Activated naive CD4-positive, alpha-beta T cell treated with anti-CD3 and anti-CD28 coated beads, Interleukin-2, amount 50 U/mL, for 24 hours (primary cell): ENCODE data around the gene GAB2.
"Not testable (repeated sequence)": the region's sequence is repeated elsewhere in the genome, so short reads cannot be mapped to it uniquely, and the experiment has no call there.

Experiments used
- H3K27ac Mint-ChIP-seq: one replicate; pipeline ENCODE4 v1.8.0; 2021; ENCODE audit warnings: mild to moderate bottlenecking, mixed read lengths
- H3K27me3 Mint-ChIP-seq: one replicate; pipeline ENCODE4 v1.8.0; 2021; ENCODE audit warnings: mixed read lengths
- H3K36me3 Mint-ChIP-seq: one replicate; pipeline ENCODE4 v1.8.0; 2021; ENCODE audit warnings: mixed read lengths
- H3K4me1 Mint-ChIP-seq: one replicate; pipeline ENCODE4 v1.8.0; 2021; ENCODE audit warnings: mixed read lengths
- H3K4me3 Mint-ChIP-seq: one replicate; pipeline ENCODE4 v1.8.0; 2021; ENCODE audit warnings: mild to moderate bottlenecking, mixed read lengths
- H3K9me3 Mint-ChIP-seq: one replicate; pipeline ENCODE4 v1.8.0; 2021; ENCODE audit warnings: mixed read lengths

The GAB2 gene

DNA sequence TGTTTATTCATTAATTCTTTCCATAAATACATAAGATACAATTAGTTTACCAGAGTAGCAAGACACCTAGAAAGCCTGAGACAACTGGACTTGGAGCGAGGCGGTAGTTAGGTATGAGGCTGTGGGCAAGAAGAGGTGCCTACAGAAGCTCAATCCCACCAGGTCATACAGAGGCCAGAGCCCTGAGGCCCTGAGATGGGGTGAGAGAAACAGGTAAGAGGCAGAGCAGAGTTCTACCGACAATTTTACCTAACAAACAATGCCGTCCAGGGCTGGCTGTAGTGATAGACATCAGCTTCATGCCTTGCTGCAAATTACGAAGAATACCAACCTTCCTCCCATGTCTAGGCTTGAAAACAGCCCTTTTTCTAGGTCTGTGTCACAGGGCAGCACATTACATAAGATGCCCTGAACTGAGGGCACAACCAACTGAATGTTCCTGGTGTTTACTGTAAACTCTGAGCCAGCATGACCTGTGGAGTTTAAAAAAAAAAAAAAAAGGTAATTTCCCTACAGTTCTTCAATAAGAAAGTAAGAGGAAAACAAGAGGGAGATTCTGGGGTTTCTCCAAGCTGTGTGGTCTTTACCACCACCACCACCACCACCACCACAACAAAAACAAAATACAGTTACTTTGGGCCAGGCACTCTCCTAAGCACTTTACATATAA, 105.8 kb downstream of the GAB2 start:
- Mint-ChIP-seq H3K9me3 (no peaks in the 10 kb centered on the region), H3K27me3 (no peaks in the 10 kb centered on the region), H3K36me3 (no peaks in the 10 kb centered on the region), H3K27ac (no peak overlapping the region), H3K4me1 (no peaks in the 10 kb centered on the region), H3K4me3 (no peak overlapping the region)

DNA sequence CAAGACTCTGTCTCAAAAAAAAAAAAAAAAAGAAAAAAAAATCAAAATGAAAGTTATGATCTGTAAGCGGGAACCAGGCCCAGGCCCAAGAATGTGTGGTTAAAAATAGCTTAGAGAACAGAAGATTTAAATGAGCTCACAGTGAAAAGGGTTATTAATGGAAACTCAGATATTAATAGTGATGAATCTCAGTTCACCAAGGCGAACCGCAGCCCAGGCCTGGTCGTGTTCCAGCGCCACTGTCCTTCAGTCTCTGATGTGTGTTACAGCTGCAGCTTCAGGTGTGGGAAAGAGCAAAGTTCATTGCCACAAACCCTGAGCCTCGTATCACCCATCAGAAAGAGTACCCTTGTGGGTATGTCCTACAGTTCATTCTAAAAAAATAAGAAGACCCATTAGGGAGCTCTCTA, 107.1 kb downstream of the GAB2 start:
- Mint-ChIP-seq H3K9me3 (no peaks in the 10 kb centered on the region), H3K27me3 (no peaks in the 10 kb centered on the region), H3K4me1 (no peaks in the 10 kb centered on the region), H3K36me3 (no peaks in the 10 kb centered on the region), H3K27ac (no peak overlapping the region), H3K4me3 (no peak overlapping the region)

DNA sequence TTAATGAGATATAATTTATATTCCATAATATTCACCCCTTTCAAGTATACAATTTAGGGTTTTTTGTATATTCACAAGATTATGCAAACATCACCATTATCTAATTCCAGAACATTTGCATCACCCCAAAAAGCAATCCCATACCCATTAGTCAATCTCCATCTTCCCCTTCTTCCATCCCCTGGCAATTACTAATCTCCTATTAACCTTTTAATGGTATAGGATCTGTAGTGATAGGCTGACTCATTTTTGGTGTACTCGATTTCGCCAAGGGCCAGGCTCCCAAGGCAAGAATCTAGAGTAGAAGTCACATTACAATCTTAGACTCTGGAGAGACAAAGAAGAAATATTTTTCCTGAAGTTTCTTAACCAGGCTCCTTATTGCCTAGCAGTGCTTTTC, 113.4 kb downstream of the GAB2 start:
- Mint-ChIP-seq H3K36me3 (no peaks in the 10 kb centered on the region), H3K4me3 (no peak overlapping the region), H3K9me3 (no peaks in the 10 kb centered on the region), H3K27me3 (no peaks in the 10 kb centered on the region), H3K27ac (no peak overlapping the region), H3K4me1 (no peaks in the 10 kb centered on the region)

DNA sequence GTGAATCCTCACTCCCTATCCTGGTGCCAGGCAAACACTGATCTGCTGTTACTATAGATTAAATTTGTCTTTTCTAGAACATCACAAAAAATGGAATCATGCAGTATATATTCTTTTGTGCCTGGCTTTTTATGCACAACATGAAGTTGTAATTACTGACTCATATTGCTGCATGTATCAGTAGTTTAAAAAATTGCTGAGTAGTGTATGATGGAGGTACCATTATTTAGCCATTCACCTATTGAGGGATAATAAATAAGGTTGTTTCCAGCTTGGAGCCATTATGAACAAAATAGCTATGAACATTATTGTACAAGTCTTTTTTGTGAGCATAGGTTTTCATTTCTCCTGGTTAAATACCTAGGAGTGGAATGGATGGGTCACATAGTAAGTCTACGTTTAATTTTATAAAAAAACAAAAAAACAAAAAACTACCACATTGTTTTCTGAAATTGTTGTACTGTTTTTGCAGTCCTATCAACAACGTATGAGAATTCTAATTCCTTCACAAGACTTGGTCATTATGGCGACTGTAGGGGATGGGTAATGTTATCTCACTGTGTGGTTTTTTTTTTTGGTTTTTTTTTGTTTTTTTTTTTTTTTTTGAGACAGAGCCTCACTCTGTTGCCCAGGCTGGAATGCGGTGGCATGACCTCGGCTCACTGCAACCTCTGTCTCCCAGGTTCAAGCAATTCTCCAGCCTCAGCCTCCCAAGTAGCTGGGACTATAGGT, 117.3 kb downstream of the GAB2 start:
- no peaks in the 10 kb centered on the region for H3K36me3 Mint-ChIP-seq
- H3K27ac Mint-ChIP-seq: no peak overlapping the region
- no peaks in the 10 kb centered on the region for H3K4me1 Mint-ChIP-seq
- H3K27me3 Mint-ChIP-seq: no peaks in the 10 kb centered on the region
- H3K4me3 Mint-ChIP-seq: no peak overlapping the region
- no peaks in the 10 kb centered on the region for H3K9me3 Mint-ChIP-seq

DNA sequence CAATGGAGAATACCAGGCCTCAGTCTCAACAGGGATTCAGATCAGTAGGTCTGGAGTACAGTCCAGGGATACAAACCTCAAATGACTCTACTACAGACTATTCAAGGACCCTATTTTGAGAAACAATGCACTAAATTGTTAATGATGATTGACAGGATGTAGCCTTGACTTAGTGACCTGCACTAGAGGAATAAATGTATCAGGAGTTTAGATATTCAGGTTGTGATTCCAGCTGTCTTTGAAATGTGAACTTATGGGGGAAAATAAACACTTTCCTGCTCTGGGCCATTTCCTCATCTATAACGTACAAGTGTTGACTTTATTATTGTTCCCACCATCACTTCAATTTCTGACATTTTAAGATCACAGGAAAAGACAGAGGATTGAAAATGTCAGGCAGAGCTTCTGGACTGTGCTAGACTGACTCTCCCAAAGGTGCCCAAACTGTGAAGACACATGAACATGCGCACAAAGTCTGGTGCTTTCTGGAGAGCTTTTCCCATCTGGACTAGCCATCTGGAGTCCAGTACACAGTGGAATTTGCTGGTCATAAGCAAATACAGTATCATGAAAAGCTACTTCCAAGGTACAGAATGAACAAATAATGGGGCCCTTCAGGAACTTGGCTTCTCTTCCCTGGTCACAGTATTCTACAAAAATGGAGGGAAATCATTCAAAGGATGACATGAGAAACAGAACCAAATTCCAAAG, 118.5 kb downstream of the GAB2 start:
- Mint-ChIP-seq H3K4me3 (no peak overlapping the region), H3K36me3 (no peaks in the 10 kb centered on the region), H3K9me3 (no peaks in the 10 kb centered on the region), H3K27me3 (no peaks in the 10 kb centered on the region), H3K4me1 (no peaks in the 10 kb centered on the region), H3K27ac (no peak overlapping the region)

DNA sequence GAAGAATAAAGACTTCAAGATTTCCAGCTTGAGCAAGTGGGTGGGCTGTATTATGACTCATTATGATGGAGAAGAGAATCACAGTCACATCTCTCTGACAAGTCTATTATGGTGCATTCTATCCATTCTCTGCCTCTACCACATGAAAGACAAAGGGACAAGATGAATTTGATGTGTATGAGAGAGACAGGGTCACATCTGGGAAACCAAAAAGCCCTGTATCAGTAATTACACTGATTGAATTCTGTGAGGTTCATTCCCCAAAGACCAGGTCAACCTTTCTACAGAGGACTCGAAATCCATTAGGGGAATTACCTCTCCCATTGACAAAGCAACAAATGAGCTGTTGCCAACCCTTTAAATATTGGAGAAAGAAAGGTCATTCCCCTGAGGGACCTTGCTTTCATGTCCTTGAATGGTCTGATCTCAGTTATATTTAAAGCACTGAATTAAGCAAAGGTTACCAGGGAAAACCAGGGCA, 119.3 kb downstream of the GAB2 start:
- Mint-ChIP-seq H3K4me1 (no peaks in the 10 kb centered on the region), H3K27me3 (no peaks in the 10 kb centered on the region), H3K36me3 (peaks cover 2% of the 10 kb centered on the region), H3K27ac (no peak overlapping the region), H3K9me3 (no peaks in the 10 kb centered on the region), H3K4me3 (no peak overlapping the region)

DNA sequence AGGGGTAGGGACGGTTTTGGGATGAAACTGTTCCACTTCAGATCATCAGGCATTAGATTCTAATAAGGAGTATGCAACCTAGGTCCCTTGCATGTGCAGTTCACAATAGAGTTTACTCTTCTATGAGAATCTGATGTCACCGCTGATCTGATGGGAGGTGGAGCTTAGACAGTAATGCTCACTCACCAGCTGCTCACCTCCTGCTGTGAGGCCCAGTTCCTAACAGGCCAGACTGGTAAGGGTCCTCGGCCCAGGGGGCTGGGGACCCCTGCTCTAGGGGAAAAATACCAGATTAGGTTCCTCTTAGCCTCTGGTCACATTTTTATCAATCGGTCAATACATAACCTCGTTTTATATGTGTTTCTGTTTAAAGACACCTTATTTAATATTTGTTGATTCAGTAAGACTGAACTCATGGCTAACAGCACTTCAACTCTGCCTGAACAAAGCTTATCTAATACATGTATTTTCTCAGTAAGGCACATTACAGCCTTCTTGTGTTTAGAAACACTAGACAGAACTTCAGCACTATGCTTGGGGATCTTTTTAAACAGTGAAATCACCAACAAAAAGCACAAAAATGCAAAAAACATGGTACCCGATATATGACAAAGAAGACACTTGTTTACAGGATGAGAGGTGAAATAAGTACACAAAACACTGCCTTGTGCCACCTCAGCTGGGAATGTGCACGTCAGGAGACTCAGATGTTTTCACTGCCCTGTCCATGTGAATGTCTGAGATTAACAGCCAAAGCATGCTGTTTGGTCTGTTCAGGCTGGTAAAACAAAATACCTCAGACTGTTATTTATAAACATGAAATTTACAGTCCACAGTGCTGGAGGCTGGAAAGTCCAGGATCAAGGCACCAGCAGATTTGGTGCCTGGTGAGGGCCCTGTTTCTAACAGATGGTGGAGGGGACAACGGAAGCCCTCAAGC, 121.4 kb downstream of the GAB2 start:
- Mint-ChIP-seq H3K9me3 (no peaks in the 10 kb centered on the region), H3K4me1 (peaks cover 15% of the 10 kb centered on the region), H3K27me3 (no peaks in the 10 kb centered on the region), H3K36me3 (peaks cover 2% of the 10 kb centered on the region), H3K4me3 (no peak overlapping the region), H3K27ac (no peak overlapping the region)

DNA sequence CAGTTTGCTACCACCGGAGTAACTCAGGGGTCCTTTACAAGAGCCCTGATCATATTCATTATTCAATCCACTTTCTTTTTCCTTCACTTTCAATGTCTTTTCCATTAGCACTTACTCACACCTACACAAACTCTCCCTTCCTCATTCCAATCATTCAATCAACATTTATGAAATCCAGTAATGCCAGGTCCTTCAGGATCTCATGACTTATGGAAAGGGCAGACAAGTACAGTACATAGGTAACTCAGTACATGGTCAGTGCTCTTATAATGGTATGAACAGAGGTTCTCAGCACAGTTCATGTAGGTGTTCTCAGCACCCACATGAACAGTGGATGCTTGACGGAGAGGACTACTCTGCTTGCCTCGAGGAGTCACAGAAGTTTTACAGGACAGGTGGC, 122.3 kb downstream of the GAB2 start:
- Mint-ChIP-seq H3K4me1 (peaks cover 22% of the 10 kb centered on the region), H3K27me3 (no peaks in the 10 kb centered on the region), H3K27ac (no peak overlapping the region), H3K36me3 (peaks cover 2% of the 10 kb centered on the region), H3K4me3 (no peak overlapping the region), H3K9me3 (no peaks in the 10 kb centered on the region)

DNA sequence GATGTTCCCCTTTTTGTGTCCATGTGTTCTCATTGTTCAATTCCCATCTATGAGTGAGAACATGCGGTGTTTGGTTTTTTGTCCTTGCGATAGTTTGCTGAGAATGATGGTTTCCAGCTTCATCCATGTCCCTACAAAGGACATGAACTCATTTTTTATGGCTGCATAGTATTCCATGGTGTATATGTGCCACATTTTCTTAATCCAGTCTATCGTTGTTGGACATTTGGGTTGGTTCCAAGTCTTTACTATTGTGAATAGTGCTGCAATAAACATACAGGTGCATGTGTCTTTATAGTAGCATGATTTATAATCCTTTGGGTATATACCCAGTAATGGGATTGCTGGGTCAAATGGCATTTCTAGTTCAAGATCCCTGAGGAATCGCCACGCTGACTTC, 123.5 kb downstream of the GAB2 start:
- peaks cover 33% of the 10 kb centered on the region for H3K4me1 Mint-ChIP-seq
- H3K36me3 Mint-ChIP-seq, H3K4me3 Mint-ChIP-seq: not testable (repeated sequence)

DNA sequence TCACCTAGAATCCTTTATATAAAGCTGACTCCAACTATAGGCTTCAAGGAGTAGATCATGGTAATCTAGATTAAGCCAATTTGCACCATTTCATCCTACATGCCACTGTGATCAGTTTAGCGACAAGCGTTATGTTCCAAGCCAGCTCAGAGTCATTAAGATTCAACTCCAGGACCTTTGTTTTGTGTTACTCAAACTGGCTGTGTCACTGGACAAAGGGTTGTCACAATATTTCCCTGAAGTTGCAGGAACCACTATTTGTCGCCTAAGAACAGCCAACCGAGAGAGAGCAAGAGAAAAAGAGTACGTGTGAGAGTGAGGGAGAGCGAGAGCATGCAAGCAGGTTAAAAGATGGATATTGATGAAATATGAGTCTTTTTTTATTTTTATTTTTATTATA, 124.1 kb downstream of the GAB2 start:
- Mint-ChIP-seq H3K27ac (no peak overlapping the region), H3K36me3 (peaks cover 2% of the 10 kb centered on the region), H3K27me3 (no peaks in the 10 kb centered on the region), H3K4me3 (no peak overlapping the region), H3K4me1 (peaks cover 33% of the 10 kb centered on the region), H3K9me3 (peaks cover 4% of the 10 kb centered on the region)

More for the DNA sequence above, 123.5 kb downstream of the GAB2 start:
- not testable (repeated sequence) for H3K27me3 Mint-ChIP-seq, H3K9me3 Mint-ChIP-seq, H3K27ac Mint-ChIP-seq

DNA sequence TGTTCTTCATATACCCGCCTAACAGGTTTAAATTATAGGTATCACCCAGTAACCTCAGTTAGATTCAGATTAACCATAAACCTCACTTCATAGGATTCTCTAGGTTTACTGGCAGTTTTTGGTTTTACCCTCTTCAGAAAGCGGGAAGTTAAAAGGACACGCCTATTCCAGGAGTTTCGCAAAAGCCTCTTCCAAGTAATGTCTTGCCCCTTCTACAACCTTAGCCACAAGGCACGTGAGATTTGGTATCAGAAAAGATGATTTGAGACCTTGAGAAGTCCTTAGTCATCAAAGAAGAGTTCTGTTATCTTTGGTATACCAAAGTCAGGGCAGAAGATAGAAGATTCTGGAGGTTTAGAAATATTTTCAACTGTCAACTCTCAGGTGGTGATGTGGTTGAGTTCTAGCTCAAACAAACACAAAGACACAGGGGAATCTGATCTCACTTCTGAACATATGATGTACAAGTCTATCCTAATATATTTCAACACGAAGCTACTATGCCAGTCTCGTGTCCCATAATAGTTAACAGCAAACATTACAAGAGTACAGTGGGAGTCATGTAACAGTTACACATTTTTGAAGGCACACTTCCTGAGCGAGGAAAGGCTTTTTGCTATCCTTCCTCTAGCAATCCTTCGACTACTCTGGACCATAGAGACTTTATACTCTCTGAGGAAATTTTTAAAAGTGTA, 125.4 kb downstream of the GAB2 start:
- no peak overlapping the region for H3K27ac Mint-ChIP-seq
- peaks cover 33% of the 10 kb centered on the region for H3K4me1 Mint-ChIP-seq
- H3K36me3 Mint-ChIP-seq: peaks cover 2% of the 10 kb centered on the region
- no peaks in the 10 kb centered on the region for H3K27me3 Mint-ChIP-seq
- H3K9me3 Mint-ChIP-seq: peaks cover 4% of the 10 kb centered on the region
- peak overlapping the region; percentile 17 for H3K4me3 Mint-ChIP-seq

DNA sequence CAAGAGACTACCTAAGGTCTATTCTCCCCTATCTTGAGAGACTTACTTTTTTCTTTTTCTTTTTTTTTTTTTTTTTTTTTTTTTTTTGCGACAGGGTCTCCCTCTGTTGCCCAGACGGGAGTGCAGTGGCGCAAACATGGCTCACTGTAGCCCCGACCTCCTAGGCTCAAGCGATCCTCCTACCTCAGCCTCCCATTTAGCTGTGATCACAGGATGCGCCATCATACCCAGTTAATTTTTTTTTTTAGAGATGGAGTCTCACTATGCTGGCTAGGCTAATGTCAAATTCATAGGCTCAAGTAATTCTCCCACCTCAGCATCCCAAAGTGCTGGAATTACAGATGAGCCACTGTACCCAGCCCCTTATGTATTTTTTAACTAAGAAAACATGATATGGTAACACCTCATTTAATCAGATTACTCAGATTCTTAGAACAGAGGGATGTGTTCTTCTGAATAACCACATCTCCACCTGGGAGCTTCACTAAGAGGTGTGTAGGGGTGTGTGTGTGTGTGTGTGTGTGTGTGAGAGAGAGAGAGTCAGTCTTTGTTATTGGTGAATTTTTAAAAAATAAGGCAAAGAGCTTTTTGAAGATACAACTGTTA, 126.0 kb downstream of the GAB2 start:
- H3K4me1 Mint-ChIP-seq: peaks cover 33% of the 10 kb centered on the region

DNA sequence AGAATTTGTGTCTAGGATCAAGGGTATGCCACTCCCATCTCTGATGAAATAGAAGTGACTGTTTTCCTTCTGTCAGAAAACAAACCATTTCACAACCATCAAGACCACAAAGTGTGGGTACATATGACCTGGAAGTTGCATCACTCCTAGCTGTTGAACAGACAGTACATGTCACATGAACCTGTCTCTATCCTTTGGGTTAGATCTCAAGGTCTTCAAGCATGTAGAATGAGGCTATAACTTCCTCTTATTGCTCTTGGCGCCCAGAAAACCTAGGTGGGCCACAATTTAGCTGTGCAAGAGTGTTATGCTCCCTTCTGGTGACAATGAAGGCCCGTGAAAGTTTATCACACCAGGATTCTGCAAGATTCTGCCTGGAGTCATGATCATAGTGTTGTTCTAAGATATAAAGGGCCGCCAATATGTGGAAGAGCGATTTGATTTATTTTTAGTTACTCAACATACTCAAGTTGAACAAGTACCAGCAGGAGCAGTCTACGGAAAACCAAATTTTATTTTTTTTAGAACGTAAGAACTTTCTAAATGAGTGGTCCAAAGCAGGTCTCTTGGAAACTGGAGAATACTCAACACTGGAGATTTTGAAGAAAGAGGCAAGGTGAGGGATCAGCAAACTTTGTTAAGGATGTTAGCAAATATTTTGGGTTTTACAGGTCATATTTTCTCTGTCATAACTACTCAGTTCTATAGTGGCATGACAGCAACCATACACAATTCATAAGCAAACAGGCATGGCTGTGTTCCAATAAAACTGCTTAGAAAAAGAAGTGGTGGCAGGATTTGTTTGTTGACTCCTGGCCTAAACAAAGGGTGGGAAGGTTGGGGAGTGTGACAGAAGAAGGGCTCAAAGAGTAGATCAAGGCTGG, 127.1 kb downstream of the GAB2 start:
- no peak overlapping the region for H3K27ac Mint-ChIP-seq
- H3K4me1 Mint-ChIP-seq: peaks cover 33% of the 10 kb centered on the region
- H3K9me3 Mint-ChIP-seq: peaks cover 4% of the 10 kb centered on the region
- peaks cover 2% of the 10 kb centered on the region for H3K36me3 Mint-ChIP-seq
- H3K27me3 Mint-ChIP-seq: no peaks in the 10 kb centered on the region
- H3K4me3 Mint-ChIP-seq: no peak overlapping the region

More for the DNA sequence above, 126.0 kb downstream of the GAB2 start:
- H3K36me3 Mint-ChIP-seq: peaks cover 2% of the 10 kb centered on the region
- no peak overlapping the region for H3K27ac Mint-ChIP-seq
- H3K9me3 Mint-ChIP-seq: peaks cover 4% of the 10 kb centered on the region
- no peak overlapping the region for H3K4me3 Mint-ChIP-seq
- no peaks in the 10 kb centered on the region for H3K27me3 Mint-ChIP-seq
